Subcutaneous adipose tissue (tissue), 4 donors: ENCODE results near the gene ZNF521. TPM values are rescaled to one million over a fixed set of nuclear protein-coding genes. Genes with fewer than 3 reads are reported as not detected.

Experiments
- CTCF ChIP-seq: fragments of 450-650 bp; IDR thresholded peaks from one replicate; pipeline ENCODE4 v1.5.1; 2016; ENCODE audit warnings: low read depth, mild to moderate bottlenecking, control low read depth, antibody characterized with exemption, moderate library complexity
- total RNA-seq, 4 donors: library from RNA; depleted of rRNA; stranded (reverse); fragments of >200 nt; gene quantifications; one replicate each; pipeline ENCODE4 v1.1.0, GENCODE V29; 2016

Gene ZNF521
- total RNA-seq, 4 donors from 2014 or later = 20.7 to 56.2 (median 37.4) TPM

DNA sequence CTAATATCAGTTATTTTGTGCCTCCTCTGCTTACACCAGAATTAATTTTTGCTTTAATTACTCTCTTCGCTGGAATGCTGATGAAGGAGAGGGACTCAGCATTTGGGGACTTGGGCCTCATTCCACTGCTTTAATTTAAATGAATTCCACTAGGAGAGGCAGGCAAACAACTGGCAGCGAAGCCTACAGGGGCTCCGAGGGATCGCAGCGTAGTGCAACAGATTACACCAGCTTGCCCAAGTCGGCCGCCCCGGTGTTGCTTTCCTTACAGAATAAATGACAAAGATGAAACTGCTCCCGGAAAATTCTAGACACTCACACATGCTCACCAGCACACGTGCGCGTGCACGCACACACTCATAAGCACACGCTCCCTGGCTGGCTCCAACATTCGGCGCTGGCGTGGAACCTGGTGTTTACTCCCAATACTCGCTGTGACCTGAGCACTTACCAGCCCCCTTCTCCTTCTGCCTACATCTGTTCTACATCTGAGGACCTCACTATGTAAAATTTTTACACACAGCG, 175.4 kb downstream of the ZNF521 start:
- no peak for TF ChIP-seq CTCF

GRCh38 chr18:25175558-25176517, 176.1 kb downstream of the ZNF521 start:
- no peak for TF ChIP-seq CTCF

GRCh38 chr18:25174324-25174723, 177.6 kb downstream of the ZNF521 start:
- TF ChIP-seq CTCF = no peak

DNA sequence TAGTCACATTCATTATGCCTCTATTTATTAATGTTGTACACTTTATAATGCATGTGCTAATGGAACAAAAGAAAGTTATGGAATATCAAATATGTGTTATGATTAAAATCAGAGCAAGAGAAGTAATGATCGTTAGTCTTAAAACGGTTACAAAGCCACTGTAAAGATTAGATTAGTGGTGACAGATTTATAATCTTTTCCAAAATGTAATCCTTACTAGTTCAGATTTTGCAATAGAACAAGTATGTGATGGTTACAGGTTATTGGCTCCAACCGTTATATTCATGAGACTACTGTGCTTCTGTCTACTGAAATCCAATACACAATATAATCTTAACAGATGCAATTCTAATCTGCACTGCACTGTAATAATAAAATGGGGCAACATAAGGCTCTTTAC, 180.6 kb downstream of the ZNF521 start:
- TF ChIP-seq CTCF = no peak

- TF ChIP-seq CTCF = no peak
These were observed 181.6 kb downstream of the ZNF521 start for GRCh38 chr18:25170402-25170801.

- TF ChIP-seq CTCF = no peak
These were observed 182.3 kb downstream of the ZNF521 start for GRCh38 chr18:25169701-25170100.

DNA sequence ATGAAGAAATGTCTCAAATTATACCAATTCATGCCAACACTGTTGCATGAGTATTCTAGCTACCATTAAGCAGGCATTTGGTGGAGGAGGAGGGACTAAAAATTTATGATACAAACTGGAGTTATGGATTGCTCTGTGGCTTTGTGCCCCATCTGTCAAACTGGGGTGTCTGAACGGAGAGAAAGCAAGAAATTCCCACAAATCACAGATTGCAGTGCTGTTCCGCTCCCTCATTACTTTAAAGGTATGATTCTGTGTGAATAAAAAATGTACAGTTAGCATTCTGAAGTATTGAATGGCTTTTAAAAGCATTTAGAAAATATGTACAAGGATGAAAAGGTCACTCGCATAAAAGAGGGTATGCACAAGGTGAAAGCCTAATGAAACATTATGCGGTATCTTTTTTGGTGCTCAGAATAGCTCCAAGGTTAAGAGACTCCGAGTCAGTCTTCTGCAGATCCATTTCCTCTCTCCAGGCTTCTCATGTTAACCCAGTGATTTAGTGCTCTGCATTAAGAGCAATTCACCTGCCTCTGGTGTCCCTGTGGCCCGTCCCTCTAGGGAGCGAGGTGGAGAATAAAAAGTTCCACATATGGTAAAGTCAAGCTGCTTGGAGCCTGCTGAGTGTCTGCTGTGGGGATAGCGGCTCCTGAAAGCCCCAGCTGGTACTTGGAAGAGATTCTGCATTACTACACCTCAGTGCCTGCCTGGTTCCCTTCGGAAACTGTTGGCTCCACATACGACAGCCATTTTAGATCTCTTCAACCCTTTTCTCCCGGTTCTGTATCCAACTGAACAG, 184.2 kb downstream of the ZNF521 start:
- no peak for TF ChIP-seq CTCF
